Activated CD8-positive, alpha-beta memory T cell treated with anti-CD3 and anti-CD28 coated beads, Interleukin-2, amount 50 U/mL, for 24 hours (primary cell): ENCODE measurements around the gene ALX4.

ENCODE experiments used
- DNase-seq: peaks from one replicate; pipeline ENCODE4 v3.0.0-alpha.2; 2020; ENCODE audit errors: extremely low read depth

Gene ALX4

DNA sequence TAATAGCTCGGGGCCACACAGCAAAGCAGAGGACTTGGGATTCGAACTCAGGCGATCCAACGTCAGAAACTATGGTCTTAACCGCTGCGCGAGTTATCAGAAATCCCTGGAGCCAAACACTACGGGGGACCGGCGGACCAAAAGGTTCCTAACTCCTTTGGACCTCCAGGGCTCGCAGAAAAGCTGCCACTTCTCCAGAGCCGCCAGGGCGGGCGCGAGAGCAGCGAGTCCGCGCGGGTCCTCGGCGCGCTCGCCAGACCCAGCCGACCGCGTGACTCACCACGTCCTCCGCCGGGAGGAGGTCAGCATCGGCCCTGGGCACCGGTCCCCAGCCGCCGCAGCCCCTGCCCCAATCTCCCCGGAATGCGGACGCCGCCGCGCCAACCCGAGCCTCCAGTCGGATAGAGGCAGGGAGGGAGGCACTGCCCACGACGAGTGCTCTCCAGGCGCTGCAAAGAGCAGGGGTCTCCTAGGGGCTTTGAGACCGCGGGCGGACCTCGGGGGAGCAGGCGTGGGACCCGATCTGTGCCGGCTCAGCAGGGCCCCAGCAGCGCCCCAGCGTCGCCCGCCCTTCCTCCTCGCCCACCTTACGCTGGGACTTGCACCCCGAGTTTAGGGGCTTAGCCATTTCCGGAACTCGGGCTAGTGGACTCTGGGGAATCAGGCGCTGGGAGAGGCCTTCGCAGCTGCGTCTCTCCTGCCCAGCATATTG is 6.2 kb upstream of the ALX4 start:
- DNase-seq = no peak

DNA sequence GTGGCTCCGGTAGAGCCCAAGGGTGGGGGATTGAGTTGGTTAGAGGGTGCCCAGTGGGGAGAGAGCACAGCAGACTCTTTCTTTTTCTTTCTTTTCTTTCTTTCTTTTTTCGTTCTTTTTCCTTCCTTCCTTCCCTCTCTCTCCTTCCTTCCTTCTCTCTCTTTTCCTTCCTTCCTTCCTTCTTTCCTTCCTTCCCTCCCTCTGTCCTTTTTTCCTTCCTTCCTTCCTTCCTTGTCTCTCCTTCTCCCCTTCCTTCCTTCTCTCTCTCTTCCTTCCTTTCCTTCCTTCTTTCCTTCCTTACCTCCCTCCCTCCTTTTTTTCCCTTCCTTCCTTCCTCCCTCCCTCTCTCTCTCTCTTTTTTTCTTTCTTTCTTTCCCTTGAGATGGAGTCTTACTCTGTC is 4.8 kb upstream of the ALX4 start:
- DNase-seq = no peak

DNA sequence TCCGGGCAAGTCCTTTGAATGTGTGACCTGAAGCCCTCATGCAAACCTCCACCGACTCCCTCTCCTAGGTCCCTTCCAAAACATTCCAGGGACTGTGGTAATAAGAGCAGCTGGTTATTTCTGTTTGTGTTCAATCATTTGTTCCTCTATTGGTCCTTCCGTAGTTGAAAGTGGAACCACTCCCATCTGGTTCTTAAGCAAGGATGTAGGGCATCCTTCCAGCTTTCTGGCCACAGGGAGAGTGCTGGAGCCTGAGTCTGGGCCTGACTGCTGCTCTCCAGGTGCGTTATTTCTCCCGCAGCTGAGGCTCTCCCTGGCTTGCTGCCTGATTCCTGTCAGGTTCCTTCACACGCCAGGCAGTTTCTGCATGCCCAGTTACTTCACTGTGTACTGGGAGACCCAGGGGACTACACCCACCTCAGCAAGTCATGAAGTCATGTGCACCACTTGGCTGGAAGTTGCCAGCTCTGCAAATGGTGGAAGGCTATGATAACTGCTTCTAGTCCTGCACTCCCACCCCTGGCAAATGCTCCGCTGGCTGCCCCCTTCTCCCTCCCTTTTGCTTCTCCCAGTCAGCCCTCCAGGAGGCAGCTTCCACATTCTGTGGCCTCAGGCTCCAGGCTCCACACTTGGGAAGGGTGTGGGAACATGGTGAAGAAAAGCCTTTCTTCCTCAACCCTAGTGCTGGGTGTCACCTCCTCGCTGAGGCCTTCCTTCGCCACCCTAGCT is 4.0 kb upstream of the ALX4 start:
- no peak for DNase-seq

DNA sequence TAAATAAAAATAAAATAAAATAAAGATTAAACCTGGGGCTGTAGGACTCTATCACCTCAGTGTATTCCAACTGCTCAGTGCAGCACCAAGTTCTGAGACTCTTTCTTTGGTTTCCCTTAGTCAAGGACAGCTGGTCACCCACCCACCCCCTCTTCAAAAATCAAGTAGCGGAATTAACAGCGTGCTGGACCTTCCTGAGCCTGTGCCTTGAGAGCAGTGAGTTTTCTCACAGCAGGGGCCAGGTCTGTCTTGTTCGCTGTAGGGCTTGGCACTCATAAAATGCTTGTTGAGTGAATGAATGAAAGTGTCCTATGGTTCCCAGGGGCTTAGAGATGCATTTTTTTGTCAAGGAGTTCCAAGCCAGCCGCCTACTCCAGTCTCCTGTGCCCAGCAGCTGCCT is 2.9 kb upstream of the ALX4 start:
- no peak for DNase-seq

DNA sequence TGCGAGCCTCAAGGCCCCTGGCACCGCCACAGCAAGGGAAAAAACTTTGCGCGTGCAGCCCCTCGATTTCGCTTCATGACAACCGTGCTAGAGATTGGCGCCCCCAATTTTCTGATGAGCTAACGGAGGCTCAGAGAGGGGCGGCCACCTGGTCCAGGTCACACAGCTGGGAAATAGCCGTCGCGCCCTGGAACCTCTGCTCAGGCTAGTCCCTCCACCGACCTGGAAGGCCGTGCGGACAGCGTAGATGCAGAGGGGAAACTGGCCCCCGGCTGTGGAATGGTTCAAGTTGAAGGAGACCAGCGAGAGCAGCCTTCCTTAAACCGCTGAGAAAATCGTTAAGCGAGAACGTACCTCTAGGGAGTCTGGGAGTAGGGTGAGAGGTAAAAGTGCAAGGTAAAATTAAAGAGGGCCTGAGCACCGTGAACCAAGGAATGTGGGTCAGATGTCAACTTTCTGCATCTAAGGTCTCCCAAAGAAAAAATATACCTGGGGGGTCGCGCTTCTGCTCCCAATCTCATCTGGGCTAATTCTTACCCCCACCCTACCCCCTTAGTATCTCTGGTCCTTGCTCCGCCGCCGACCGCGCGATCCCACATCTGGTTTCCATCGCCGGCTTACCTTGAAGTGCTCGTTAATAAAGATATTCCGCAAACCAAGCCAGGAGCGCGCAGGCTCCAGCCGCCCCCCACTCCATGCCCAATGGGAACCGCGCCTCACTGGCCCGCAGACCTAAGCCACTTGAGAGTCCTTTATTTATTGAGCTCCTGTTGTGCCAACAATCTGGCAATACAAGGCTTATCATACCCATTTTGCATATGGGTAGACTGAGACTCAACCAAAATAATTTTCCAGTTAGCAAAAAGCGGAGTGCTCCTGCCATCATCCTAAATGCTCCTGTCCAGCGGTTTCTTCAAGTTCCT is 1.7 kb upstream of the ALX4 start:
- no peak for DNase-seq

DNA sequence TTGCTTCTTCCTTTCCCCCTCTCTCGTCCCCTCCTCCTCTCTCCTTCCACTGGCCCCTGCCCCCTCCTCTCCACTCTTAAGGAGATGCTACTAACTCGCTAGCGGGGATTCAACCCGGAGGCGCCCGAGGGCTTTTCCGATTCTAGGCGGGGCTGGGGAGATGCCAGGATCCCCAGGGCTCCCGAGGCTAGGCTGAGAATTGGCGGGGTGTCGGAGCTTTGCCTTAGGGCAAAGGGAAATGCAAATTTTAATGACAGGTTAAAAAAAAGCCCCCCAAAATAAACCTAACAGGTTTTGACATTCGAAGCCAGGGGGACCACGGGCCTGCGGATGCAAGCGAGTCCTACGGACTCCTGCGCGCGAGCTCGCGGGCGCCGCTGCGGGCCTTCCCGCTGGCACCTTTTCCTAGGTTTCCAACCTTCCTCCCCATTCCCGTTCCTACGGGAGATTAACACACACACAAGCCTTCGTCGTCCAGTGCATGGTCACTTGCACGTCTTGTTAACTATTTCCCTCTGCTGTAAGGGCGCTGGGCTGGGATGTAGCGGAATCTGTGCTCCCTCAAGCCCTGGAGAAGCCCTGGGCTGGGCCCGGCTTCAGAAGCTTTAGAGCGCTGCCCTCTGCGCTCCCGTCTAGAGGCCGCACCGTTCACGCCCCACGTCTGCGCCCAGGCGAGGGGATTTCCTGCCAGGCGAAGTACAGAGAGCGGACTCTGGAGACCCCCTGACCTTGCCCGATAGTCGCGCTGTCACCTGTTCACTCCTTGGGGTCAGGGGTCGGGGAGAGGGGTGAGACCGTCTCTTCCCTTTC is 729 bp upstream of the ALX4 start:
- no peak for DNase-seq

DNA sequence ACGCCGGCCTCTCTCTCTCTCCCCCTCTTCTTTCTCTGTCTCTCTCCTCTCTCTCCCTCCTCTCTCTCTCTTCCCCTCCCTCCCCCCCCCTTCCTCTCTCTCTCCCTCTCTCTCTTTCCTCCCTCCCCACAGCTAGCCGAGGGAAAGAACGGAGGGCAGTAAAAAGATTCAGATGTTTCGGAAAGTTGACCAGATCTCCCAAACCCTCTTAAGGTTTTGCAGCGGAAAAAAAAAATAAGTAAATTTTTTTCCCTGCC is 195 bp upstream of the ALX4 start:
- no peak for DNase-seq

DNA sequence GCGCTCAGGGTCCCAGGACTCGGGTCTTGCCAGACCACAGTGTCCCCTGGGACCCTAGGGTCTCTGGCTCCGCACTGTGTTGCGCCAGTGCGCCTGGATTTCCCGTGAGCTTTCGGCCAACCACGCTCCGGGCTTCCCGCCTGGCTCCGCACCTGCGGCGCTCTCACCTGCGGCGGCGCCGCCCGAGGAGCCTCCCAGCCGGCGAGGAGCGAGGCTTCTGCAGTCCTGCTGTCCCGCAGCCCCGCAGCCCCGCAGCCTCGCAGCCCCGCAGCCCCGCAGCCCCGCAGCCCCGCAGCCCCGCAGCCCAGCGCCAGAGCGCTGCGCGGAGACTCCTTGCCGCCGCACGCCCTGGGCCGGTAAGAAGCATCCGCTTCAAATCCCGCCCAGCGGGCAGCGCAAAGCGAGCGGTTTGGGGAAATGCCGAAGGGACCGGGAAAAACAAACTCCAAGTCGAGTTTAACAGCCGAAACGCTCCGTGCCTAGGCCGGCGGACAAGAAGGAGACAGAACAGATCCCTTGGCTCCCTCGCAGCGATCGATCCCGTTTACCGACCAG is 939 bp downstream of the ALX4 start:
- DNase-seq = no peak

DNA sequence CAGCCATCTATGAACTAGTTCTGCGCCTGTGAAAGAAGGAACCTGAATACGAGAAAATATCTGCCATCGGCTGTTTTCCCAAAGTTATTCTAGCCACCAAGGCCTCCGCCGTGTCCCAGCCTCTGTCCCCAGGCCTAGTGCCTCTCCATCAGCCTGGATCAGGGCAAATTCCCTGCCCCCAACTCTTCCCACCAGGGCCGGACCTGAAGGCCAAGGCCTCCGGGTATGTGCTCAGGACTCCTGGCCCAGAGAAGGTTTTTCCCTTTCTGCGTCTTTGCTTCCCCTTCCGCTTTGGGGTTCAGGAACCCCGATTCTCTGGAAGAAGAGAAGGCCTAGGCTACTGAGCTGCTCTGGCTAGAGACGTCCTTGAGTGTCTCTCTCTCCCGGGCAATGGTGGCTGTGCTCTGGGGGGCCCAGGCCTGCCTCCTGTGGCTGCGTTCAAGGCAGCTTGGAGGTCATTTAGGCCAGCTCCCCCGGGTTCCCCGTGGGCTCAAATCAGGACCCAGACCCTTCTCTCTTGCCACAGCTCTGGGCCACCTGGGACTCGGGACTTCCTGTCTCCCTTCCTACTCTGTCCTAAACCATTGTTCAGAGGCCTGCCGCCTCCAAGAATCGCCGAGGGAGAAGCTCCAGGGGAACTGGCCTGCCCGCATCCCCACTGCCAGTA is 1.6 kb downstream of the ALX4 start:
- no peak for DNase-seq

DNA sequence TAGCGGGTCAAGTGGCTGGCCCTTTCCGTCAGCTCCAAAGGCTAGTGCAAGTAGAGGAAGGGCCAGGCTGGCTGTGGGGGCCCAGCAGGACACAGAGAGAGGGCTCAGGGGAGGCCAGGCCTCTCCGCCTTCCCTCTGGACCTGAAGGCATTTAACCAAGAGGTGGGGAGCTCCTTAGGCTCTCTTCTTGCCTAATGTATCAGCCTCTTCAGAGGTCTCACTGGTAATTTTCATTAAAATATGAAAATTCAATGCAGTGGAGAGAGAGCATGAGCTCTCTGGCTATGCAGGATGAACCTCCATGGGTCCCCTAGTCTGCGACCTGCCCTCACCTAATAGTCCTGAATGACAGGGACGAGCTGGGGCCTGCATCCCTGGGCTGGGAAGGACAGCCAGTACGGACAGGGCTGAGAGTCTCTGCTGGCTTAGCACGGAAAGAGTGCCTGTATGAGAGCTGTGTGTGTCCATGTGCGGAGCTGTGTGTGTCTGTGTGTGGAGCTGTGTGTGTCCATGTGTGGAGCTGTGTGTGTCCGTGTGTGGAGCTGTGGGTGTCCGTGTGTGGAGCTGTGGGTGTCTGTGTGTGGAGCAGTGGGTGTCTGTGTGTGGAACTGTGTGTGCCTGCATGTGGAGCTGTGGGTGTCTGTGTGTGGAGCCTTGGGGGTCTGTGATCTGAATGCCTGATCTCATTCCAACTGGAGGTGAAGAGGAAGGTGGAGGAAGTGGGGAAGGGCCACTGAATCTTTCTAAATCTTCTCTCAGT is 2.4 kb downstream of the ALX4 start:
- DNase-seq = no peak

DNA sequence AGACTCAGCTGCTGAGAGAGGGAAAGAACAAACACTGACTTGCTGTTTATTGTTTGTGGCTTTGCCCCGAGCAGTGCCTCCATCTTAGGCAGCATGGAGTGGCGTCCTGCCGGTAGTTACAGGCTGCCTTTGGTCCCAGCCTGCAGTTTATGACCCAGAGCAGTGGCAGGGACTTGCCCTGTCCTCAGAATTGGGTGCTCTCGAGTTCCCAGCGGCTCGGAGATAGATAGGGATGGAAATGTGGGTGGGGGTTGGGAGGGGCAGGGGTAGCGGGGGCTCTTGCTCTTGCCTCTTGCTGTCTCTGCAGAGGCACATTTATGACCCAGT is 3.1 kb downstream of the ALX4 start:
- DNase-seq = no peak

DNA sequence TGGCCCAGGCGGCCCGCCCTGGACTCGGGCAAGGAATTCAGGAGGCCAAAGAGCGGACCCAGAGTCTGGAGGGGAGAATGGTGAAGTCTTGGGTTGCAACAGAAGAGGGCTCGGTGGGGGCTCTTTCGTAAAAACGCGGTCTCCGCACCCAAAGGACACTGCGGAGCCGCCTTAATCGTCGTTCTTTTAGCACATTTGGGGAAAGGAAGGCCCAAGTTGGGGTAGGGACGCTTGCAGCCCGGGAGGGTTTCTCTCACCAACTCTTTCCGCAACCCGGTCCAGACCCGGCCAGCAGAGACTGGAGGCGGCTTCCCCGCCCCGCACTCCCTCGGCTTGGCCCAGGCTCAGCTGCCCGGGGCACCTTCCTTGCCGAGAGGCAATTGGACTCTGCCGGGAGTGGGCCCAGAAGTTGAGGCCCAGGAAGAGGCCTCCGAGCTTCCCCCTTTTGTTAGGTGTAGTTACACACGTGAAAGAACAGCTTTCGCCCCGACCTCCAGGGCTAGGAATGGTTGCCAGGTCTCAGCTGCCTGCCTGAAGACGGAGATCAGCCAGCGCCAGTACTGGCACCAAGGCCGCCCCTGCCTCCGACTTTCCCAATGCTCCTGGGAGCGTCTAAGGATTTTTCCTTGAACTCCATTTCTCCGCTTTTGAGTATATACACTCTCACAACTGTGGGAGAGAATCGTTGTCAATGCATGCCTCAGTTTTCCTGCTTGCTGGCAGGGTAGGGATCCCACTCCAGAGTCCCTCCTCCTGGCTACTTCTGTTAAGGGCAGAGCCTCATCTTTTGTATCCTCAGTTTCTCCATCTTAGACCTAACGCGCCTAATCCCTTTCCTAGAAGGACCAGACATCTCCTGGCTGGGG is 3.7 kb downstream of the ALX4 start:
- no peak for DNase-seq

DNA sequence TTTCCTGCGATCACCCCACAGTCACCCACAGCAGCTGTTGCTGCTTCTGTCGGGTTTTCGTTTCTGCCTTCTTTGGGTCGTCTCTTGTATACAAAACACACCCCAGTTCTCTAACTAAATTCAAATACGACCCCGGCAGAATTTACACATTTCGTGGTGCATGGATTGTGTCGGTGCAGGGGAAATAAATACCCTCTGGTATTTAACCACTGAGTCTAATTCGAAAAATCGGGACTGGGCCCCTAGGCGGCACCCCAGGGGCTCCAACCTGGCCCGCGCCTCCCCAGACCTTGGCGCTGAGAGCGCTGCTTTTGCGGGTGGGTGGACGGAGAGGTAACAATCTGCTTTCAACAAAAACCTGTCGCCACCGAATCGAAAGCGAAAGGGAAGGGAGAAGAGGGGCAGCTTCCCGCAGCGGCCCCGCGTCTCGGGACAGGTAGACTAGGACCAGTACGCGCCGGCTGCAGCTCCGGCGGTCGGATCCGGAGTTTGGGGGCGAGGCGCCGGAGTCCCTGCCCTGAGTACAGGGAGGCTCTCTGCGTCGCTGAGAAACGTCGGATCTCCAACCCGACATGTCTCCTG is 4.4 kb downstream of the ALX4 start:
- no peak for DNase-seq

DNA sequence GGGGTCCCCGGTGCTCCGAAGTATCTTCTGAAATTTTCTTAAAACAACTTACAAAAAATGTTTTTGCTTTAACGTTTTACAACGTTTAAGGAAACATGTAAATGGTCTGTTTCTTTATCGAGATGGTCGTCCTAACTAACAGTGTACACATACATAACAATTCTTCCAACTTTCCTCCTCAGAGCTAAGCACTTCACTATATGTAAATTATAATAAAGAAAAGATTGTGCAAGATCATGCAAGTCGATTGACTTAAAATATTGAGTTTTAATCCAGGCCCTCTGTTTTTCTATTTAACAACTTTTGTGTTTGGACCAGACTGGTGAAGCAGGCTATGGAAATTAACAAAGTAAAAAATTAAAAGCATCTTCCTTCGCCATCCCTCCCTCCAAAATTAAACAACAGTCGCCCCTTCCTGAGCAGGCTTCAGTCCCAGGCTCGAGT is 4.9 kb downstream of the ALX4 start:
- DNase-seq = no peak

DNA sequence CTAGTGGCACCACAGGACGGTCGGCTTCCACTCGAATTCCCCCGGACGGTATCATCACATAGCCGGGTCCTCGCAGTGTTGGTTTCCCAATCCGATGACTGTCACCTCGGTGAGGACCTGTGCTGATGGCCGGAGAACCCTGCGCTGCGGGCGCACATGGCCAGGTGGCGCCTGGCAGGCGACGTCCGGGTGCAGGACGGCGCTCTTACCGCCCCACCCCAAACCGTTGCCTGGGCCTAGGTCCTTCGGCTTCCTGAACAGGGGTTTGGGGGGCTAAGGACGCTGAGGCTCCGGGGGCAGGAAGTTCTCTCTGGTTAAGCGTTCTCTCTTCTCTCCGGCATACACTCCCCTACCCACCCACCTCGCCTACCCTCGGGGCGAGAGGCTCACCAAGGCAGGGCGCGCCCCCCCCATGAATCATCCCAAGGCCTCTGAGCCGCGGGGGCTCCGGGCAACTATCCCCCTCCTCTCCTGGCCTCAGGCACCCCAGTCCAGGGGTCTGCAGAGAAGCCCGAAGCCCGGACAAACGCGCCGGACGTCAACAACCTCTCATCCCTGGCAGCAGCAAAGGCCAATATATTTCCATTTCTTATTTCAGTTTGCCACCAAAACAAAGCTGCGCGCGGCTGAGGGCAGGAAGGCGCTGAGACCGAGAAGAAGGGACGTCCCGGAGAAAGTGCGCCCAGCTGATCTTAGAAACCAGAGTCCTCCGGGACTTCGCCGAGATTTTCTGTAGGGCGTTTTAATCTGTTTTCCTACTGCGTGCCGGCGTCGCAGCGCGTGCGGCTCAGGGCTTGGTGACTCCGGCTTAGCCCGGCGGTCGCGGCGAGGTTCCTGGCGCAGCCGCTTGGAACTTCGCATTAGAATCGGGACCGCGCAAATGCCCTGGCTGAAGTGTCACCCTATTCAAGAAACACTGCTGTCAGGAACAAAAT is 5.6 kb downstream of the ALX4 start:
- no peak for DNase-seq

DNA sequence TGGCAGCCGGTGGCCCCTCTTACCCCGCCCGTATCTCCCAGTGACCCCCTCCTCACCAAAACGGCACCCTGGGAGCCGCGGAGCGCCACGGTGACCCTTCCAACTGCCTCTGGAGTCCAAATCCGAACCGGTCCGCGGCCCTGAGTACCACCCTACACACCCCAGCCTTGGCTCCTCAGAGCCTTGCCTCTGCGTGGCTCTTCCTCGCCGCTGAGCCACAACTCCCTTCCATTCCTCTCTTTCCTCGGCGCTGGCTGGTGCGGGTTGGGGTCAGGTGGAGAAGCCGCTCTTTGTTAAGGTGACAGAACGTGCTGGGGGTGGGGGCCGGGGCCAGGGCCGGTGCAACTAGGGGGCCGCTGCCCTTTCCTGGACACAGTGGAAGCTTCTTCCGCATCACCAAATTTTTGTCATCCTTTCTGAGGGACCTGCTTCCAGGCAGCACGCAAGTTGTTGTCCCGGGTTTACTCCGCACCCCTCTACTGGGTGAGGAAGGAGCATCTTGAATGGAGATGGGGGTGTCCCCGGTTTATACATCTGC is 6.5 kb downstream of the ALX4 start:
- no peak for DNase-seq

DNA sequence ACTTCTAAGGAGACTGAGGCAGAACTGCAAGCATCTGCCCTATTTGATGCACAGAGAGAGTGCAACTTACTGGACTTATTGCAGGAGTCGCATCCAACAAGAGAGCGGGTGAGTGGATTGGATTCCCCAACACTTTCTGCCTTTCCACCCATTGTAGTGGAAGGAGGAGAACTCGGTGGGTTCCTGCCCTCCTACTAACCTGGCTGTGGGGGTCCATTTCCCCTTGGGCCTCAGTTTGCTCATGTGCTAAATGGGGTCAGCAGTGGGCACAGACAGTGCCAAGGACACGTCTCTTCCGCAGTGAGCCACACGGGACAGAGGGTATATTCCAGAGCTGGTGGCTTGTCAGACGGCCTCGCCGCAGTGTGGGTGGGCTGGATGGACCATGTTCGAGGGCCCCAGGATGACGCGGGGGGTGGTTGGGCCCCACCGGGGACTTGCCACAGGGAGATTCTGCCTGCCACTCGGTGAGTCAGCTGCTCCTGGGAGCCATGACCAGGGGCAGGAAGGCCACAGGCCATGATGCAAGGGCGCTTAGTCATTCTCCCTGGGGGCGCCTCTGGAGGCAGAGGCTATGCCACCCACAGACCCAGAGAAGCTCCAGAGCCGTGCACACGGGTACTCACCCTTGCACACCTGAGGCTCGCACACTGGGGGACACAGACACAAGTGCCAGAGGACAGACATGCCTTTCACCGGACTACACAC is 8.2 kb downstream of the ALX4 start:
- DNase-seq = no peak
